Left kidney (tissue), 2 donors: ENCODE results near the gene ATE1. TPM values are rescaled to one million over a fixed set of nuclear protein-coding genes. Genes with fewer than 3 reads are reported as not detected.

Experiments
- DNase-seq: peaks from one replicate; pipeline ENCODE4 v3.0.0-alpha.2; 2013
- polyA plus RNA-seq: library from polyadenylated mRNA; unstranded; fragments of 120-200 nt; gene quantifications from one replicate; pipeline ENCODE4 v1.2.1, GENCODE V29; 2013; ENCODE audit not compliant: insufficient read length

ATE1 gene
- polyA plus RNA-seq, 1 donor: 38.7 TPM

GRCh38 chr10:121879476-121879875, 48.4 kb downstream of the ATE1 start:
- DNase-seq: no peak

GRCh38 chr10:121873236-121873635, 54.6 kb downstream of the ATE1 start:
- no peak for DNase-seq

- no peak for DNase-seq
Measured at GRCh38 chr10:121870413-121870812, 57.4 kb downstream of the ATE1 start.

- DNase-seq: peak; percentile 60
Measured at GRCh38 chr10:121865554-121865953, 62.3 kb downstream of the ATE1 start.

GRCh38 chr10:121864653-121865052, 63.2 kb downstream of the ATE1 start:
- no peak for DNase-seq

- DNase-seq: no peak
Measured at GRCh38 chr10:121864168-121864567, 63.7 kb downstream of the ATE1 start.

GRCh38 chr10:121862649-121863048, 65.2 kb downstream of the ATE1 start:
- no peak for DNase-seq

GRCh38 chr10:121862042-121862441, 65.8 kb downstream of the ATE1 start:
- DNase-seq: no peak

GRCh38 chr10:121860810-121861209, 67.0 kb downstream of the ATE1 start:
- no peak for DNase-seq

GRCh38 chr10:121854809-121855445, 72.9 kb downstream of the ATE1 start:
- no peak for DNase-seq

GRCh38 chr10:121853950-121854349, 73.9 kb downstream of the ATE1 start:
- no peak for DNase-seq

GRCh38 chr10:121851786-121852185, 76.0 kb downstream of the ATE1 start:
- no peak for DNase-seq

GRCh38 chr10:121848082-121848481, 79.7 kb downstream of the ATE1 start:
- no peak for DNase-seq

- no peak for DNase-seq
Measured at GRCh38 chr10:121846555-121846954, 81.3 kb downstream of the ATE1 start.

- no peak for DNase-seq
Measured at GRCh38 chr10:121845044-121845784, 82.6 kb downstream of the ATE1 start.

- DNase-seq: no peak
Measured at GRCh38 chr10:121844537-121844936, 83.3 kb downstream of the ATE1 start.

GRCh38 chr10:121843379-121843778, 84.5 kb downstream of the ATE1 start:
- DNase-seq: no peak

GRCh38 chr10:121841862-121842261, 86.0 kb downstream of the ATE1 start:
- DNase-seq: no peak

GRCh38 chr10:121838931-121839330, 88.9 kb downstream of the ATE1 start:
- DNase-seq: no peak

- DNase-seq: no peak
Measured at GRCh38 chr10:121838149-121838548, 89.7 kb downstream of the ATE1 start.

GRCh38 chr10:121836171-121836570, 91.7 kb downstream of the ATE1 start:
- no peak for DNase-seq

GRCh38 chr10:121835376-121835775, 92.5 kb downstream of the ATE1 start:
- DNase-seq: no peak

GRCh38 chr10:121834757-121835156, 93.1 kb downstream of the ATE1 start:
- no peak for DNase-seq

GRCh38 chr10:121833387-121833786, 94.4 kb downstream of the ATE1 start:
- DNase-seq: no peak
